HepG2 (cell line): ENCODE measurements around the gene CES5A. TPM values are rescaled to one million over a fixed set of nuclear protein-coding genes. Genes with fewer than 3 reads are reported as not detected.

Source experiments
- ADNP ChIP-seq: sonication (generic); formaldehyde crosslinking; IDR thresholded peaks from 2 replicates; pipeline ENCODE4 v1.4.0; 2020; ENCODE audit warnings: missing genetic modification reagents
- AGO1 ChIP-seq: fragments of 200-400 bp; formaldehyde crosslinking; IDR thresholded peaks from 2 replicates; pipeline ENCODE4 v1.6.1; 2017; ENCODE audit warnings: mild to moderate bottlenecking, low read depth, low read length, moderate library complexity; ENCODE audit not compliant: poor library complexity, severe bottlenecking
- ATAD3A ChIP-seq: sonication (generic); formaldehyde crosslinking; IDR thresholded peaks from 2 replicates; pipeline ENCODE4 v1.4.0; 2020; ENCODE audit warnings: missing genetic modification reagents
- GABPB1 ChIP-seq: IDR thresholded peaks from 2 replicates; pipeline ENCODE4 v1.6.1; 2016; ENCODE audit warnings: mild to moderate bottlenecking, missing genetic modification reagents, moderate library complexity, missing compliant biosample characterization
- KDM6A ChIP-seq: IDR thresholded peaks from 2 replicates; pipeline ENCODE4 v1.6.1; 2016; ENCODE audit warnings: low read depth
- MEIS1 ChIP-seq: sonication (generic); formaldehyde crosslinking; IDR thresholded peaks from 2 replicates; pipeline ENCODE4 v1.9.0; 2021; ENCODE audit warnings: mild to moderate bottlenecking, missing genetic modification reagents, moderate library complexity, borderline replicate concordance
- MYNN ChIP-seq: sonication (generic); formaldehyde crosslinking; IDR thresholded peaks from 2 replicates; pipeline ENCODE4 v1.4.0; 2020; ENCODE audit warnings: mild to moderate bottlenecking, low read depth, missing genetic modification reagents
- RAD21 ChIP-seq: fragments of 450-650 bp; formaldehyde crosslinking; IDR thresholded peaks from 2 replicates; pipeline ENCODE4 v1.5.0; 2020; ENCODE audit warnings: mild to moderate bottlenecking
- RBM22 ChIP-seq: fragments of 200-400 bp; formaldehyde crosslinking; optimal IDR thresholded peaks from 2 replicates; pipeline ENCODE3; 2017; ENCODE audit warnings: mild to moderate bottlenecking, low read length, moderate library complexity
- RFXANK ChIP-seq: IDR thresholded peaks from 2 replicates; pipeline ENCODE4 v1.6.1; 2016
- RFXAP ChIP-seq: sonication (generic); formaldehyde crosslinking; IDR thresholded peaks from 2 replicates; pipeline ENCODE4 v1.4.0; 2020; ENCODE audit warnings: missing genetic modification reagents, borderline replicate concordance
- SALL2 ChIP-seq: sonication (generic); formaldehyde crosslinking; IDR thresholded peaks from 2 replicates; pipeline ENCODE4 v1.8.1; 2023; ENCODE audit warnings: mild to moderate bottlenecking, missing genetic modification reagents, inconsistent platforms
- SMAD1 ChIP-seq: sonication (generic); formaldehyde crosslinking; IDR thresholded peaks from 2 replicates; pipeline ENCODE4 v1.4.0; 2020; ENCODE audit warnings: missing genetic modification reagents, low read depth, mild to moderate bottlenecking, borderline replicate concordance
- SSRP1 ChIP-seq: IDR thresholded peaks from 2 replicates; pipeline ENCODE4 v1.6.1; 2016; ENCODE audit warnings: control low read depth
- ZIK1 ChIP-seq: sonication (generic); formaldehyde crosslinking; IDR thresholded peaks from 2 replicates; pipeline ENCODE4 v1.5.0; 2020; ENCODE audit warnings: mild to moderate bottlenecking, low read depth, missing genetic modification reagents, borderline replicate concordance
- ZNF24 ChIP-seq: fragments of 450-650 bp; IDR thresholded peaks from 2 replicates; pipeline ENCODE4 v1.6.1; 2017; ENCODE audit warnings: antibody characterized with exemption, mild to moderate bottlenecking
- ZNF451 ChIP-seq: sonication (generic); formaldehyde crosslinking; IDR thresholded peaks from 2 replicates; pipeline ENCODE4 v1.5.0; 2020; ENCODE audit warnings: mild to moderate bottlenecking, missing genetic modification reagents
- ZNF772 ChIP-seq: sonication (generic); formaldehyde crosslinking; IDR thresholded peaks from 2 replicates; pipeline ENCODE4 v1.5.0; 2020; ENCODE audit warnings: mild to moderate bottlenecking, missing genetic modification reagents
- ZSCAN25 ChIP-seq: sonication (generic); formaldehyde crosslinking; IDR thresholded peaks from 2 replicates; pipeline ENCODE4 v1.8.0; 2022; ENCODE audit warnings: mild to moderate bottlenecking, missing genetic modification reagents
- polyA plus RNA-seq, 8 experiments: library from polyadenylated mRNA; depleted of rRNA in 3 of 8; stranded (reverse) in 7 of 8; unstranded in 1 of 8; fragments of >200 nt; fragmentation: Illumina TruSeq in 4 of 8; extraction: Trizol in 4 of 8; gene quantifications; 2 replicates each; pipeline versions ENCODE4 v1.2.1 to v1.2.3, GENCODE V29; 2011 to 2016; ENCODE audit warnings: low read depth in 4 of 8, missing spikeins in 1 of 8, mixed read lengths in 1 of 8; ENCODE audit not compliant: insufficient read depth in 1 of 8
- total RNA-seq, 5 experiments: library from RNA; depleted of rRNA; stranded (reverse); fragments of >200 nt; fragmentation: Illumina TruSeq; extraction: Trizol; gene quantifications; 2 replicates each; pipeline ENCODE4 v1.2.3, GENCODE V29; 2016; ENCODE audit warnings: low read depth in 1 of 5
- TF ChIP-seq, protein P1 (sequence below): sonication (generic); formaldehyde crosslinking; IDR thresholded peaks from 2 replicates; pipeline ENCODE4 v1.9.0; 2022; ENCODE audit warnings: missing genetic modification reagents, mild to moderate bottlenecking, borderline replicate concordance
- TF ChIP-seq, protein P2 (sequence below): sonication (generic); formaldehyde crosslinking; conservative IDR thresholded peaks from 2 replicates; pipeline ENCODE4 v1.4.0; 2020; ENCODE audit warnings: missing genetic modification reagents
- TF ChIP-seq, protein P3 (sequence below): sonication (generic); formaldehyde crosslinking; IDR thresholded peaks from 2 replicates; pipeline ENCODE4 v1.5.0; 2020; ENCODE audit warnings: missing genetic modification reagents, mild to moderate bottlenecking, borderline replicate concordance
- TF ChIP-seq, protein P4 (sequence below): sonication (generic); formaldehyde crosslinking; IDR thresholded peaks from 2 replicates; pipeline ENCODE4 v1.9.0; 2022; ENCODE audit warnings: low read depth, missing genetic modification reagents

The CES5A gene
- total and polyA plus RNA-seq, 2 of the 13 experiments (the other 11 are each of a cell fraction or from before 2014, with no cell fraction given), result not detected

DNA sequence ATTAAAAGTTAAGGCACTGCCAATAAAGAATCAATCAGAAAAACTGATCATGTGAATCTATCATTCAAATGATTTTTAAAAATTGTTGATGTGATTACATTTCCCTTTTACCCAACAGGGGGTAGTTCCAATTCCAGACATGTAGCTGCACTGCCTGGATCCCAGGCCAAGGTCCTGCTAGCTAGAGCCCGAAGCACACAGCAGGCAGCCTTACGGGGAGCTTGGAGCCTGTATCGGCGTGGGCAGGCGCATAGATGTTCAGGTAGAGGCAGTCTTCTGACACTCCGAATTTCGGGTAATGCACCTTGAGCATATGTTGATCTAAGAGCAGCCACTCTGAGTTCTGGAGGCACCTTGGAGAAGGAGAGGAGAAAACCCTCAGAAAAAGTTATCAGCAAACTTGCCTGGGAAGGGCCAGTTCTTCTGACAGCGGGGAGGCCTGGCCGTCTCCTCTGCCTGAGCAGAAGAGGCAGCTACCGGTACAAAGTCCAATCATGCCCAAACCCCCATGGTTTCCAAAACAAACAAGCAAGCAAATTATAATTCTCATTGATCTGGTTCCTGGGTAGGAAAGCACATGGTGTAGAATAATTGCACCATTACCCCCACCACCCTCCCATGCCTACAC lies 3.6 kb downstream of the CES5A start (continued):
- TF ChIP-seq, protein P1, sequence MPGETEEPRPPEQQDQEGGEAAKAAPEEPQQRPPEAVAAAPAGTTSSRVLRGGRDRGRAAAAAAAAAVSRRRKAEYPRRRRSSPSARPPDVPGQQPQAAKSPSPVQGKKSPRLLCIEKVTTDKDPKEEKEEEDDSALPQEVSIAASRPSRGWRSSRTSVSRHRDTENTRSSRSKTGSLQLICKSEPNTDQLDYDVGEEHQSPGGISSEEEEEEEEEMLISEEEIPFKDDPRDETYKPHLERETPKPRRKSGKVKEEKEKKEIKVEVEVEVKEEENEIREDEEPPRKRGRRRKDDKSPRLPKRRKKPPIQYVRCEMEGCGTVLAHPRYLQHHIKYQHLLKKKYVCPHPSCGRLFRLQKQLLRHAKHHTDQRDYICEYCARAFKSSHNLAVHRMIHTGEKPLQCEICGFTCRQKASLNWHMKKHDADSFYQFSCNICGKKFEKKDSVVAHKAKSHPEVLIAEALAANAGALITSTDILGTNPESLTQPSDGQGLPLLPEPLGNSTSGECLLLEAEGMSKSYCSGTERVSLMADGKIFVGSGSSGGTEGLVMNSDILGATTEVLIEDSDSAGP (CRISPR knock-in tag), result no peak
- TF ChIP-seq KDM6A (0 out of 2 replicates have a peak, but pooled peaks have one; percentile 24), AGO1 (no peak), ADNP (CRISPR knock-in tag) (no peak), SSRP1 (CRISPR knock-in tag) (no peak), ZNF24 (no peak), MYNN (CRISPR knock-in tag) (no peak), SALL2 (CRISPR knock-in tag) (no peak), ZSCAN25 (CRISPR knock-in tag) (no peak), ZNF451 (no peak), RAD21 (CRISPR knock-in tag) (no peak), ZIK1 (no peak), GABPB1 (CRISPR knock-in tag) (0 out of 2 replicates have a peak, but pooled peaks have one; percentile 23), ATAD3A (CRISPR knock-in tag) (no peak), ZNF772 (CRISPR knock-in tag) (no peak), MEIS1 (CRISPR knock-in tag) (no peak), RFXAP (CRISPR knock-in tag) (no peak), SMAD1 (CRISPR knock-in tag) (no peak), RBM22 (no peak), RFXANK (CRISPR knock-in tag) (no peak)
- TF ChIP-seq, protein P2, sequence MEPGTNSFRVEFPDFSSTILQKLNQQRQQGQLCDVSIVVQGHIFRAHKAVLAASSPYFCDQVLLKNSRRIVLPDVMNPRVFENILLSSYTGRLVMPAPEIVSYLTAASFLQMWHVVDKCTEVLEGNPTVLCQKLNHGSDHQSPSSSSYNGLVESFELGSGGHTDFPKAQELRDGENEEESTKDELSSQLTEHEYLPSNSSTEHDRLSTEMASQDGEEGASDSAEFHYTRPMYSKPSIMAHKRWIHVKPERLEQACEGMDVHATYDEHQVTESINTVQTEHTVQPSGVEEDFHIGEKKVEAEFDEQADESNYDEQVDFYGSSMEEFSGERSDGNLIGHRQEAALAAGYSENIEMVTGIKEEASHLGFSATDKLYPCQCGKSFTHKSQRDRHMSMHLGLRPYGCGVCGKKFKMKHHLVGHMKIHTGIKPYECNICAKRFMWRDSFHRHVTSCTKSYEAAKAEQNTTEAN, result no peak
- TF ChIP-seq, protein P3, sequence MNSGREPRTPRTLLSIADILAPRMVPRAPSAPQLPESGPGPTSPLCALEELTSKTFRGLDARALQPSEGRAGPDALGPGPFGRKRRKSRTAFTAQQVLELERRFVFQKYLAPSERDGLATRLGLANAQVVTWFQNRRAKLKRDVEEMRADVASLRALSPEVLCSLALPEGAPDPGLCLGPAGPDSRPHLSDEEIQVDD (CRISPR knock-in tag), result no peak
- TF ChIP-seq, protein P4, sequence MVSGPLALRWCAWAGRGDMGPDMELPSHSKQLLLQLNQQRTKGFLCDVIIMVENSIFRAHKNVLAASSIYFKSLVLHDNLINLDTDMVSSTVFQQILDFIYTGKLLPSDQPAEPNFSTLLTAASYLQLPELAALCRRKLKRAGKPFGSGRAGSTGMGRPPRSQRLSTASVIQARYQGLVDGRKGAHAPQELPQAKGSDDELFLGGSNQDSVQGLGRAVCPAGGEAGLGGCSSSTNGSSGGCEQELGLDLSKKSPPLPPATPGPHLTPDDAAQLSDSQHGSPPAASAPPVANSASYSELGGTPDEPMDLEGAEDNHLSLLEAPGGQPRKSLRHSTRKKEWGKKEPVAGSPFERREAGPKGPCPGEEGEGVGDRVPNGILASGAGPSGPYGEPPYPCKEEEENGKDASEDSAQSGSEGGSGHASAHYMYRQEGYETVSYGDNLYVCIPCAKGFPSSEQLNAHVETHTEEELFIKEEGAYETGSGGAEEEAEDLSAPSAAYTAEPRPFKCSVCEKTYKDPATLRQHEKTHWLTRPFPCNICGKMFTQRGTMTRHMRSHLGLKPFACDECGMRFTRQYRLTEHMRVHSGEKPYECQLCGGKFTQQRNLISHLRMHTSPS (CRISPR knock-in tag), result no peak
